Lower leg skin (tissue), 3 donors: Measurements from ENCODE around the gene TMEM181.

Source experiments
- POLR2A ChIP-seq, 2 donors: fragments of 450-650 bp; IDR thresholded peaks; one replicate each; pipeline ENCODE4 v1.6.1; 2016 to 2017; ENCODE audit warnings: antibody characterized with exemption in 2 of 2, mild to moderate bottlenecking in 1 of 2, moderate library complexity in 1 of 2
- TF ChIP-seq, protein P1 (sequence below), 3 donors: fragments of 450-650 bp; IDR thresholded peaks; one replicate each; pipeline ENCODE4 v1.5.1; 2016; ENCODE audit warnings: antibody characterized with exemption in 3 of 3, mild to moderate bottlenecking in 3 of 3, moderate library complexity in 2 of 3

DNA sequence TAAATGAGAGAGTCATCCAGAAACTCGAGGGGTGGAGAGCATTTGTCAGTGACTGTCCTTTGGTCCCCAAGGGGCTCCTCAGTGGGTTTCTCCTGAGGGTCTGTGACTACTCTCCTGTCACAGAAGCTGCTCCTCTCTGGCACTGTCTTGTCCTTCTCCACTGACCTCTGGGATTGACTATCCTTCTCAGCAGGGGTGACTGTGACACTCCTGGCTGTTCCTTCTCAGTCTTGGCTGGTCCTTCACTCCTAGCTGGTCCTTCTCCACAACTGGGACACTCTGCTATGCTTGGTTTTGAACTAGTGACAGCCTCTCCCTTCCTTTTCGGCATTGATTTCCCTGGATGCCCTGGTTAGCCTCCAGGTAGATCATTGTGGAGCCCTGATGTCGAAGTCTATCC lies 51.1 kb downstream of the TMEM181 start:
- TF ChIP-seq POLR2A (IDR thresholded peaks at IDR 0.05) = no peak
- TF ChIP-seq, protein P1, sequence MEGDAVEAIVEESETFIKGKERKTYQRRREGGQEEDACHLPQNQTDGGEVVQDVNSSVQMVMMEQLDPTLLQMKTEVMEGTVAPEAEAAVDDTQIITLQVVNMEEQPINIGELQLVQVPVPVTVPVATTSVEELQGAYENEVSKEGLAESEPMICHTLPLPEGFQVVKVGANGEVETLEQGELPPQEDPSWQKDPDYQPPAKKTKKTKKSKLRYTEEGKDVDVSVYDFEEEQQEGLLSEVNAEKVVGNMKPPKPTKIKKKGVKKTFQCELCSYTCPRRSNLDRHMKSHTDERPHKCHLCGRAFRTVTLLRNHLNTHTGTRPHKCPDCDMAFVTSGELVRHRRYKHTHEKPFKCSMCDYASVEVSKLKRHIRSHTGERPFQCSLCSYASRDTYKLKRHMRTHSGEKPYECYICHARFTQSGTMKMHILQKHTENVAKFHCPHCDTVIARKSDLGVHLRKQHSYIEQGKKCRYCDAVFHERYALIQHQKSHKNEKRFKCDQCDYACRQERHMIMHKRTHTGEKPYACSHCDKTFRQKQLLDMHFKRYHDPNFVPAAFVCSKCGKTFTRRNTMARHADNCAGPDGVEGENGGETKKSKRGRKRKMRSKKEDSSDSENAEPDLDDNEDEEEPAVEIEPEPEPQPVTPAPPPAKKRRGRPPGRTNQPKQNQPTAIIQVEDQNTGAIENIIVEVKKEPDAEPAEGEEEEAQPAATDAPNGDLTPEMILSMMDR (IDR thresholded peaks at IDR 0.05) = no peak
